AG04449 (cell line): ENCODE measurements around the gene CACNB4.

ENCODE experiments used
- CTCF ChIA-PET: fragments of 350-600 bp; formaldehyde crosslinking; extraction: SDS; loops from one replicate; lab custom pipeline; 2021; ENCODE audit warnings: antibody characterized with exemption; lab: Yijun Ruan, JAX
- POLR2A ChIA-PET: fragments of 400-600, 350-600 bp; formaldehyde crosslinking; extraction: SDS; loops from one replicate; lab custom pipeline; 2020; ENCODE audit warnings: antibody characterized with exemption, inconsistent platforms; lab: Yijun Ruan, JAX
- DNase-seq: peaks from one replicate; pipeline ENCODE4 v3.0.0-alpha.2; 2010; ENCODE audit warnings: low read depth, low spot score
- H3K4me3 ChIP-seq: 2 replicates; pipeline ENCODE4 v1.5.1; 2011; ENCODE audit warnings: low read depth, mild to moderate bottlenecking, control low read depth, low read length
- CTCF ChIP-seq: IDR thresholded peaks from one replicate; pipeline ENCODE4 v1.5.1; 2011; ENCODE audit warnings: mild to moderate bottlenecking, moderate library complexity, low read length, control low read depth, inconsistent platforms; ENCODE audit not compliant: insufficient read depth; ENCODE audit errors: missing control alignments

CACNB4 gene

GRCh38 chr2:151861174-151861573 is 237.7 kb downstream of the CACNB4 start:
- TF ChIP-seq CTCF = no peak
- ChIA-PET CTCF (no interaction called here), POLR2A (no interaction called here)
- no peak overlapping the region for H3K4me3 ChIP-seq
- DNase-seq = no peak

- ChIA-PET CTCF (no interaction called here), POLR2A (no interaction called here)
- no peak overlapping the region for H3K4me3 ChIP-seq
- no peak for TF ChIP-seq CTCF
- DNase-seq = no peak
Measured at GRCh38 chr2:151860613-151861146, 238.2 kb downstream of the CACNB4 start.

- no peak for TF ChIP-seq CTCF
- no peak for DNase-seq
- CTCF ChIA-PET = no interaction called here
- no peak overlapping the region for H3K4me3 ChIP-seq
- POLR2A ChIA-PET = no interaction called here
Measured at GRCh38 chr2:151860210-151860609, 238.6 kb downstream of the CACNB4 start.

GRCh38 chr2:151857650-151858049 is 241.2 kb downstream of the CACNB4 start:
- POLR2A ChIA-PET = no interaction called here
- DNase-seq = no peak
- H3K4me3 ChIP-seq = no peak overlapping the region
- CTCF ChIA-PET = no interaction called here
- no peak for TF ChIP-seq CTCF

GRCh38 chr2:151855111-151855510 is 243.7 kb downstream of the CACNB4 start:
- POLR2A ChIA-PET = no interaction called here
- TF ChIP-seq CTCF = no peak
- H3K4me3 ChIP-seq = no peak overlapping the region
- no peak for DNase-seq
- CTCF ChIA-PET = no interaction called here

GRCh38 chr2:151853070-151853758 is 245.6 kb downstream of the CACNB4 start:
- no peak for TF ChIP-seq CTCF
- no peak overlapping the region for H3K4me3 ChIP-seq
- ChIA-PET CTCF (interaction anchor here (1.3 kb wide), 1 partner anchor 146 kb away, joined by 3 read pairs; no protein-coding TSS in a partner anchor), POLR2A (no interaction called here)
- no peak for DNase-seq
